IMR-90 (cell line): Measurements from ENCODE around the gene MMRN1.

Source experiments
- RCOR1 ChIP-seq: IDR thresholded peaks from 2 replicates; pipeline ENCODE4 v1.6.1; 2012; ENCODE audit warnings: mild to moderate bottlenecking, low read length, improper control_type of control experiment; ENCODE audit not compliant: insufficient replicate concordance
- RFX5 ChIP-seq: IDR thresholded peaks from 2 replicates; pipeline ENCODE4 v1.8.0; 2012; ENCODE audit warnings: low read depth, mild to moderate bottlenecking, low read length, moderate library complexity
- TF ChIP-seq, protein P1 (sequence below): conservative IDR thresholded peaks from 2 replicates; pipeline ENCODE4 v1.5.1; 2012; ENCODE audit warnings: mild to moderate bottlenecking, low read depth, low read length, improper control_type of control experiment

DNA sequence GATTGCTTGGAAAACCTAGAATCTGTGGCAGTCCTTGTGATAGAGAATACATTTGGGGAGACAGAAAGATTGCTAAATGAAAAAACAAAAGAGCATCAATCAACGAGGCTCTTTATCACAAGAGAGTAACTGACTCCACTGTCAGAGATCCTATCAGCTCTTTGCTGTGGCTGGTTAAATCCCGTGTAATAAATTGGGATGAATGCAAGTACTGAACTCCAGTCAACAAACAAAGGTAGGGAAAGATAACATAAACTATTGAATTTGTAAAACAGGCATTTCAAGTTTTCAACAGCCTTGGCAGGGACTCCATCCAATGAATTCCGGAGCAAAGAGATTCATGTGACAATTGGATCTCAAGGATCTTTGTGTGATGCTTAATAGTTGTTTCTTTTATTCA is 21.3 kb downstream of the MMRN1 start:
- TF ChIP-seq, protein P1, sequence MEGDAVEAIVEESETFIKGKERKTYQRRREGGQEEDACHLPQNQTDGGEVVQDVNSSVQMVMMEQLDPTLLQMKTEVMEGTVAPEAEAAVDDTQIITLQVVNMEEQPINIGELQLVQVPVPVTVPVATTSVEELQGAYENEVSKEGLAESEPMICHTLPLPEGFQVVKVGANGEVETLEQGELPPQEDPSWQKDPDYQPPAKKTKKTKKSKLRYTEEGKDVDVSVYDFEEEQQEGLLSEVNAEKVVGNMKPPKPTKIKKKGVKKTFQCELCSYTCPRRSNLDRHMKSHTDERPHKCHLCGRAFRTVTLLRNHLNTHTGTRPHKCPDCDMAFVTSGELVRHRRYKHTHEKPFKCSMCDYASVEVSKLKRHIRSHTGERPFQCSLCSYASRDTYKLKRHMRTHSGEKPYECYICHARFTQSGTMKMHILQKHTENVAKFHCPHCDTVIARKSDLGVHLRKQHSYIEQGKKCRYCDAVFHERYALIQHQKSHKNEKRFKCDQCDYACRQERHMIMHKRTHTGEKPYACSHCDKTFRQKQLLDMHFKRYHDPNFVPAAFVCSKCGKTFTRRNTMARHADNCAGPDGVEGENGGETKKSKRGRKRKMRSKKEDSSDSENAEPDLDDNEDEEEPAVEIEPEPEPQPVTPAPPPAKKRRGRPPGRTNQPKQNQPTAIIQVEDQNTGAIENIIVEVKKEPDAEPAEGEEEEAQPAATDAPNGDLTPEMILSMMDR: no peak
- TF ChIP-seq RFX5 (no peak), RCOR1 (no peak)
